SU-DHL-6 (cell line): ENCODE measurements around the gene CCNJL.

Experiments
- H2AFZ ChIP-seq: fragments of 200-600 bp; sonication (generic); 2 replicates; pipeline ENCODE4 v1.6.1; 2014; ENCODE audit warnings: low read depth, mild to moderate bottlenecking, moderate library complexity, mixed read lengths, antibody characterized with exemption, low read length; ENCODE audit not compliant: severe bottlenecking
- H3F3A ChIP-seq: fragments of 200-600 bp; shearing (Covaris generic); 2 replicates; pipeline ENCODE4 v1.6.0; 2016; ENCODE audit warnings: antibody characterized with exemption, mild to moderate bottlenecking; ENCODE audit not compliant: insufficient read depth
- H3K27ac ChIP-seq: fragments of 200-600 bp; sonication (generic); 2 replicates; pipeline ENCODE4 v1.5.1; 2016; ENCODE audit warnings: low read depth, mild to moderate bottlenecking, low read length, moderate library complexity, mixed read lengths
- H3K27me3 ChIP-seq: fragments of 200-600 bp; sonication (generic), shearing (Covaris generic); 2 replicates; pipeline ENCODE4 v1.6.0; 2014; ENCODE audit warnings: mild to moderate bottlenecking, low read length
- H3K36me3 ChIP-seq: fragments of 200-600 bp; sonication (generic); 2 replicates; pipeline ENCODE4 v1.6.1; 2014; ENCODE audit warnings: mild to moderate bottlenecking, low read length, mixed read lengths
- H3K4me2 ChIP-seq: fragments of 300-600, 200-600 bp; shearing (Covaris generic), sonication (generic); 2 replicates; pipeline ENCODE4 v1.6.0; 2014; ENCODE audit warnings: low read length, low read depth, mild to moderate bottlenecking; ENCODE audit not compliant: poor library complexity, severe bottlenecking
- H3K4me3 ChIP-seq: fragments of 200-600 bp; sonication (generic); 2 replicates; pipeline ENCODE4 v1.5.1; 2014; ENCODE audit warnings: antibody characterized with exemption, low read length, mild to moderate bottlenecking, mixed read lengths; ENCODE audit not compliant: insufficient read depth, poor library complexity, severe bottlenecking
- H3K79me2 ChIP-seq: fragments of 200-600 bp; sonication (generic); 2 replicates; pipeline ENCODE4 v1.6.1; 2014; ENCODE audit warnings: mild to moderate bottlenecking, low read length, moderate library complexity; ENCODE audit not compliant: insufficient read depth
- H3K9ac ChIP-seq: fragments of 200-600 bp; sonication (generic); 2 replicates; pipeline ENCODE4 v1.7.0; 2014; ENCODE audit warnings: mild to moderate bottlenecking, low read length
- H3K9me2 ChIP-seq: fragments of 200-600 bp; sonication (generic); replicated peaks from 2 replicates; pipeline ENCODE4 v1.6.1; 2014; ENCODE audit warnings: low read length; ENCODE audit not compliant: insufficient read depth
- H3K9me3 ChIP-seq: fragments of 200-600 bp; sonication (generic); 2 replicates; pipeline ENCODE4 v1.6.1; 2014; ENCODE audit warnings: low read length, mixed read lengths; ENCODE audit not compliant: insufficient read depth
- H4K20me1 ChIP-seq: fragments of 200-600 bp; sonication (generic); 2 replicates; pipeline ENCODE4 v1.6.1; 2014; ENCODE audit warnings: low read depth, mild to moderate bottlenecking, antibody characterized with exemption, low read length, moderate library complexity, mixed read lengths
- CTCF ChIP-seq: fragments of 200-600 bp; sonication (generic); IDR thresholded peaks from one replicate; pipeline ENCODE4 v1.5.1; 2017; ENCODE audit warnings: antibody characterized with exemption, mild to moderate bottlenecking, low read length, moderate library complexity; ENCODE audit not compliant: insufficient read depth, poor library complexity, severe bottlenecking
- EZH2phosphoT487 ChIP-seq: fragments of 200-600 bp; sonication (generic), shearing (Covaris generic); conservative IDR thresholded peaks from 2 replicates; pipeline ENCODE4 v1.6.1; 2018; ENCODE audit warnings: mild to moderate bottlenecking, antibody characterized with exemption, low read length, moderate library complexity, mixed read lengths

CCNJL gene

GRCh38 chr5:160303690-160304089, 8.7 kb downstream of the CCNJL start:
- Histone ChIP-seq H2AFZ (no peak overlapping the region), H3F3A (no peaks in the 10 kb centered on the region), H3K27me3 (0 out of 2 replicates have a peak, but pooled peaks cover 3% of the 10 kb centered on the region), H4K20me1 (no peaks in the 10 kb centered on the region), H3K9ac (no peak overlapping the region), H3K4me3 (no peak overlapping the region), H3K27ac (no peak overlapping the region), H3K79me2 (no peaks in the 10 kb centered on the region), H3K36me3 (no peaks in the 10 kb centered on the region), H3K9me2 (no peaks in the 10 kb centered on the region), H3K9me3 (no peaks in the 10 kb centered on the region), H3K4me2 (no peak overlapping the region)
- TF ChIP-seq CTCF (no peak), EZH2phosphoT487 (no peak)

- H3K9me3 ChIP-seq = no peaks in the 10 kb centered on the region
- H3K79me2 ChIP-seq = no peaks in the 10 kb centered on the region
- no peak overlapping the region for H3K4me2 ChIP-seq
- no peak overlapping the region for H3K4me3 ChIP-seq
- 0 out of 2 replicates have a peak, but pooled peaks cover 3% of the 10 kb centered on the region for H3K27me3 ChIP-seq
- H3F3A ChIP-seq = no peaks in the 10 kb centered on the region
- no peaks in the 10 kb centered on the region for H4K20me1 ChIP-seq
- H3K9me2 ChIP-seq = no peaks in the 10 kb centered on the region
- H3K9ac ChIP-seq = no peak overlapping the region
- H3K36me3 ChIP-seq = no peaks in the 10 kb centered on the region
- TF ChIP-seq EZH2phosphoT487 (no peak), CTCF (no peak)
- H3K27ac ChIP-seq = no peak overlapping the region
- H2AFZ ChIP-seq = no peak overlapping the region
These were observed 14.2 kb downstream of the CCNJL start for GRCh38 chr5:160298189-160298588.

GRCh38 chr5:160297776-160298175, 14.6 kb downstream of the CCNJL start:
- TF ChIP-seq CTCF (no peak), EZH2phosphoT487 (no peak)
- no peaks in the 10 kb centered on the region for H3K9me2 ChIP-seq
- H3K4me2 ChIP-seq = no peak overlapping the region
- no peak overlapping the region for H3K27ac ChIP-seq
- H4K20me1 ChIP-seq = no peaks in the 10 kb centered on the region
- no peak overlapping the region for H3K9ac ChIP-seq
- H2AFZ ChIP-seq = no peak overlapping the region
- H3K36me3 ChIP-seq = no peaks in the 10 kb centered on the region
- H3F3A ChIP-seq = no peaks in the 10 kb centered on the region
- no peaks in the 10 kb centered on the region for H3K9me3 ChIP-seq
- 0 out of 2 replicates have a peak, but pooled peaks cover 3% of the 10 kb centered on the region for H3K27me3 ChIP-seq
- no peaks in the 10 kb centered on the region for H3K79me2 ChIP-seq
- H3K4me3 ChIP-seq = no peak overlapping the region

DNA sequence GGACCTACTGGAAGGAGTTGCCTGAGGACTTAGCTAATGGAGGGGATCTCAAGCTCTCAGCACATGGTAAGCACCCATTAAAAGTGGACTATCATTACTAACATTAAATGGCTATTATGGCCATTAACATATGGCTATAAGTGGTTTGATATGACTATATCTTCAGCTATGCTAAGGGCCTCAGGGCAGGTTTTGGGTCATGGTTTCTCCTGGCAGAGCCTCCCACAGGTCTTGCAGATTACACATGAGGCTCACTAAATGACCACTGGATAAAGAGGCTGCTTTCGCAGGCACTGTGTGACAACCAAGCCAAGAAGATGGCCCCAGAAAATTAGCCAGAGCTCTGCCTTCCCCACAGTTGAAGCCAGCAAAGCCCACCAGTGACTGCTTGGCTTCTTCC, 15.4 kb downstream of the CCNJL start:
- no peaks in the 10 kb centered on the region for H3K9me3 ChIP-seq
- no peak overlapping the region for H3K27ac ChIP-seq
- H3K27me3 ChIP-seq = 0 out of 2 replicates have a peak, but pooled peaks cover 3% of the 10 kb centered on the region
- H4K20me1 ChIP-seq = no peaks in the 10 kb centered on the region
- no peaks in the 10 kb centered on the region for H3F3A ChIP-seq
- no peaks in the 10 kb centered on the region for H3K9me2 ChIP-seq
- no peak for TF ChIP-seq EZH2phosphoT487
- no peak for TF ChIP-seq CTCF
- H3K79me2 ChIP-seq = no peaks in the 10 kb centered on the region
- H3K4me3 ChIP-seq = no peak overlapping the region
- no peak overlapping the region for H3K4me2 ChIP-seq
- H3K36me3 ChIP-seq = no peaks in the 10 kb centered on the region
- no peak overlapping the region for H2AFZ ChIP-seq
- H3K9ac ChIP-seq = no peak overlapping the region
